ENCODE data around the gene SH3D21.

SH3D21 gene

DNA sequence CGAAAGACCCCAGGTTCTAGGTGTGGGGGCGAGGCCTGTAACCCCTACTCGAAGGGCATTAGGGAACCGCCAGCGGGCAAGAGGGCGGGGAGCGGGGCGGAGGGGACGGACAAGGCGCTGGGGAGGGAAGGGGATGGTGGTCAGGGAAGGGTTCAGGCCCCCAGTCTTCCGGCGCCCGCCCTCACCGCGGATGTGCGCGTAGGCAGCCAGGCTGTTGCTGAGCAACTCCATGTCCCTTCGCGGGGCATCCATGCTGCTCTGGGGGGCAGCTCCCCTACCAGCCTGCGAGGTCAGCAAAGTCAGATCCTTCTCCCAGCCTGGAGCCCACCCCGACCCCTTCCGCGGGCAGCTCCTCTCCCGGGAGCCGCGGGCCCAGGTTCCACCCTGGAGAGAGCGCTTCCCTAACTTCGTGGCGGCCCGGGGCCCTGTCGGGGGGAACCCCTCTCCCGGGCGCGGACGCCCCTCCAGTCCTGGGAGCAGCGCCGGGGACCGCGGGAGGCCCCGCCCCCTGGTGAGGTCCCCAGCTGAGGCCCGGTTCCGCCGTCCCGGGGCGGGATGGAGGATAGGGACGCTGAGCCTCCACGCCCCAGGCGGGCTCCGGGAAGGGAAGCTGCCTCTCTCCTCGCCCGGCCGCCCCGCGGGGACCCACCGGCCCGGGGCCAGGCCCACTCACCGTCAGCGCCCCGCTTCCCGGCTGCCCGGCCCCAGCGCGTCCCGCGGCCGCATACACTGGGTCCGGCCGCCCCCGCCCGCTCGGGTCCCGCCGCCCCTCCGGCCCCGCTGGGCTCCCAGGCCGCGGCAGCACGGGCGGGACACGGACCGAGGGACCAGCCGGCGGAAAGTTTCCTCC lies 16.8 kb downstream of the SH3D21 start:
- Histone ChIP-seq H3K4me3 (ENCODE audit: low read depth, low read length) (peak overlapping the region; percentile 55), H3K9ac (ENCODE audit: low read depth, low read length) (no peak overlapping the region), H3K4me1 (ENCODE audit: control insufficient read depth, insufficient read depth, low read length) (no peaks in the 10 kb centered on the region), H3K9me3 (ENCODE audit: control insufficient read depth, insufficient read depth, low read length) (no peaks in the 10 kb centered on the region), H3K36me3 (ENCODE audit: control insufficient read depth, insufficient read depth, low read length) (no peaks in the 10 kb centered on the region), H3K27me3 (ENCODE audit: control insufficient read depth, insufficient read depth, low read length) (peaks cover 49% of the 10 kb centered on the region)

DNA sequence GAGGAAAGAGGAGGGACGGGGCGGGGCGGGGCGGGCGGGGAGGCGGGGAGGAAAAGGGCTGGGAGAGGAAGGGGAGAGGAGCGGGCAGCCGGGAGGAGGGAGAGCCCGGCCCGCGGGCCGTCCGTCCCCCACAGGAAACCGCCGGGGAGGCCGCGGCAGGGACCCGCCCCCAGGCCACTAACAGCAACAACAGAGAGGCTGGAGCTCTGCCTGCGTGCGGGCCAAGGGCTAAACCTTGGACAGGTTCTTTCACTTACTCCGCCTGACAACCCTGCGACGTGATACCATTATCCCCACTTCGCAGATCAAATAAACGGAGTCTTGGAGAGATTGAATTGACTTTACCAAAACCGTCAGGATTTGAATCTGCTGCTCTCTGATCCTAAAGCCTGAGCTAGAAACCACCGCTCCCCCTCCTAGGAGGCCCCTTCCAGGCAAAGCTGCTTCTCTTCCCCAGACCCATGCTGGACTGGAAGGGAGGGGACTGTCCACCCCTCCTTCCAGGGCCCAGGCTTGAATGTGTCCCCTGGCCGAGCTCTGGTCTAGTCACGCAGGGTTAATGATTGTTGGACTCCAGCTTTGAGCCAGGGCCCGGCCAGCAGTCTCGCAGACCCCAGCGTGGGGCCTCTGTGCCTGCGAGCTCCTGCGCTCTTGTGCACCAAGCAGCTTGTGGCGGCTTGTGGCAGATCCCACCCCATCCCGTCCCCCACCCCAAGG lies 17.6 kb downstream of the SH3D21 start, which contains the start of gene EVA1B:
TSS of gene EVA1B (minus strand) at position 10 of the 717 bp plus-strand sequence. CDS start 608 bp downstream, outside the sequence.
- H3K4me3 ChIP-seq (ENCODE audit: low read depth, low read length), result peak within 1 kb of the TSS; percentile 70
- H3K9ac ChIP-seq (ENCODE audit: low read depth, low read length), result peak within 1 kb of the TSS; percentile 2
- no peaks in the 10 kb centered on the region for H3K4me1 ChIP-seq (ENCODE audit: control insufficient read depth, insufficient read depth, low read length)
- H3K27me3 ChIP-seq (ENCODE audit: control insufficient read depth, insufficient read depth, low read length), result peaks cover 49% of the 10 kb centered on the region
- H3K36me3 ChIP-seq (ENCODE audit: control insufficient read depth, insufficient read depth, low read length), result no peaks in the 10 kb centered on the region
- H3K9me3 ChIP-seq (ENCODE audit: control insufficient read depth, insufficient read depth, low read length), result no peaks in the 10 kb centered on the region

DNA sequence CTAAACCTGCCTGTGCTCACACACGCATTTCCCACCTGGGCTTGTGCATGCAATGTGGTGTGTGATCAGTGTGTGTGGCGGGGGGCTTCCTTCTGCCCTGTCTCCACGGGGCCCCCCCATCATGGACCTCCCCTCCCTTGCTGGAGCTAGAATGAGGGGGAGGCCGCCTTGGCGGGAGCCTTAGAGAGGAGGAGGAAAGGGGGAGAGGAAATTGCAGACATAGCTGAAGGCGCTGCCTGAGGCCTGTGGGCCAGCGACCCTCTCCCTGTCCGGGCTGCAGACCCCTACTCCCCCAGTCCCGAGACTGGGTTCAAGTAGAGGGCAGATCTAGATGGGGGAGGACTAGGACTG lies 18.2 kb downstream of the SH3D21 start:
- H3K36me3 ChIP-seq (ENCODE audit: control insufficient read depth, insufficient read depth, low read length), result no peaks in the 10 kb centered on the region
- peak overlapping the region; percentile 70 for H3K4me3 ChIP-seq (ENCODE audit: low read depth, low read length)
- H3K27me3 ChIP-seq (ENCODE audit: control insufficient read depth, insufficient read depth, low read length), result peaks cover 46% of the 10 kb centered on the region
- H3K9ac ChIP-seq (ENCODE audit: low read depth, low read length), result no peak overlapping the region
- no peaks in the 10 kb centered on the region for H3K4me1 ChIP-seq (ENCODE audit: control insufficient read depth, insufficient read depth, low read length)
- H3K9me3 ChIP-seq (ENCODE audit: control insufficient read depth, insufficient read depth, low read length), result no peaks in the 10 kb centered on the region

DNA sequence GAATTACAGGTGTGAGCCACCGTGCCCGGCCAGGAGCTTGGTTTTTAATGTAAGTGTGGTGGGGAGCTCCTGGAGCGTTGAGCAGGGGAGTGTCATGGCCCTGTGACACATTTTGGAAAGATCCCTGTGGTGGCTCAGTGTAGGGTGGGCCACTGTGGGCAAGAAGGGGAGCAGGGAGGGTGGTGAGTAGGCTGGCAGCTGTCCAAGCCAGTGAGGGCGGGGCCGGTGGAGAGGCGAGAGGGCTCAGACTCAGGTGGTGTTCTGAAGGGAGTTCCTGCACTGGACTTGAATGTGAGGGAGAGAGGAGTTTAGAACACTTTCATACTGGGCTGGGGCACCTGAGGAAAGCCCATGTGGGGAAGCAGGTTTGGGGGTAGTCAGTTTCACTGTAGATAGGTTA lies 20.3 kb downstream of the SH3D21 start:
- no peak overlapping the region for H3K4me3 ChIP-seq (ENCODE audit: low read depth, low read length)
- H3K27me3 ChIP-seq (ENCODE audit: control insufficient read depth, insufficient read depth, low read length), result peaks cover 34% of the 10 kb centered on the region
- no peaks in the 10 kb centered on the region for H3K9me3 ChIP-seq (ENCODE audit: control insufficient read depth, insufficient read depth, low read length)
- no peak overlapping the region for H3K9ac ChIP-seq (ENCODE audit: low read depth, low read length)
- no peaks in the 10 kb centered on the region for H3K4me1 ChIP-seq (ENCODE audit: control insufficient read depth, insufficient read depth, low read length)
- H3K36me3 ChIP-seq (ENCODE audit: control insufficient read depth, insufficient read depth, low read length), result no peaks in the 10 kb centered on the region

DNA sequence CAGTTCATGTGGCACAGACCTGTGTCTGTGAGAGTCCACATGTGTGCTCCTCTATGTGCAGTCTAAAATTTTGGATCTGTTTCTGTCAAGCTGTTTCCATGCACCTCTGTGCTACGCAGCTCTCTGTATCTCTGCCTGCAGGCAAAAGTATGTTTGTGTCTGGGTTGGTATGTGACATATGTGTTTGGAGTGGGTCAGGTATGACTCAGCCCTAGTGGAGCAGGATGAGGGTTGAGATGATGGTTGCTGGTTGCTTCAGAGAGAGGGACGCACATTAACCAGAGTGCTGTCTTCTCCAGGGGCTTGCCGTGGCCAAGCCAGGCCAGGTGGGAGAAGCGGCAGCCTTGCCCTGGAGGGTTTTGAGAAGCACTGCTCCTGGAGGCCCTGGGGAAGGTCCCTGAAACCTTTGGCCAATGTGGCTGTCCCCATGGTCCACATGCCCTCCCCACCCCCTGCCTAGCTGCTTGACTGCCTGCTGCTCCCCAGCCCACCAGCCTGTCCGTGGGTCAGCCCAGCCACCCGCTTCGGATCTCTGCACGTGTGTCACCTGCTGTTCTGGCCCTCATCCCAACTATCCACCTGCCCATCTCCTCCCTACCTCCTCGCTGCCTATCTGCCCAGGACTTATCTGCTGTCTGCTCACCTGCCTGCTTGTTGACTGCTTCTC lies 21.4 kb downstream of the SH3D21 start:
- Histone ChIP-seq H3K9me3 (ENCODE audit: control insufficient read depth, insufficient read depth, low read length) (no peaks in the 10 kb centered on the region), H3K36me3 (ENCODE audit: control insufficient read depth, insufficient read depth, low read length) (no peaks in the 10 kb centered on the region), H3K4me3 (ENCODE audit: low read depth, low read length) (no peak overlapping the region), H3K27me3 (ENCODE audit: control insufficient read depth, insufficient read depth, low read length) (peaks cover 27% of the 10 kb centered on the region), H3K4me1 (ENCODE audit: control insufficient read depth, insufficient read depth, low read length) (no peaks in the 10 kb centered on the region), H3K9ac (ENCODE audit: low read depth, low read length) (no peak overlapping the region)

DNA sequence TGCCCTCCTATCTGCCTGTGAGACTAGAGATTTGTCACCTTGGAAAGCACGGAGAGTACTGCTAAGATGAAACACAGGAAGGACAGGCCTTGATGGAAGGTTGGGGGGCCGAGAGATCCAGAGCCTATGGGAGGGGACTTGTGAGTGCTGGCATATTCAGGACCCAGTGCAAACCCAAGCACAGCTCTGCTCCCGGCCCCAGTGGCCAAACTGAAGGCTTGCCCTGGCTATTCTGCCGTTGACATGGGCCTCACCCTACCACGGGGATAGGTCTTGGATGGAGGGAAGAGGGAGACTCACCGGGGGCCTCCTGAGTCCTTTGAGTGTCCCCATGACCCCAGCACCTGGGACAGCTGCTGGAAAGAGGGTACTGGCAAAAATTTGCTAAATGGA lies 21.9 kb downstream of the SH3D21 start:
- no peak overlapping the region for H3K4me3 ChIP-seq (ENCODE audit: low read depth, low read length)
- no peaks in the 10 kb centered on the region for H3K4me1 ChIP-seq (ENCODE audit: control insufficient read depth, insufficient read depth, low read length)
- no peaks in the 10 kb centered on the region for H3K9me3 ChIP-seq (ENCODE audit: control insufficient read depth, insufficient read depth, low read length)
- no peak overlapping the region for H3K9ac ChIP-seq (ENCODE audit: low read depth, low read length)
- no peaks in the 10 kb centered on the region for H3K36me3 ChIP-seq (ENCODE audit: control insufficient read depth, insufficient read depth, low read length)
- H3K27me3 ChIP-seq (ENCODE audit: control insufficient read depth, insufficient read depth, low read length), result peaks cover 27% of the 10 kb centered on the region

DNA sequence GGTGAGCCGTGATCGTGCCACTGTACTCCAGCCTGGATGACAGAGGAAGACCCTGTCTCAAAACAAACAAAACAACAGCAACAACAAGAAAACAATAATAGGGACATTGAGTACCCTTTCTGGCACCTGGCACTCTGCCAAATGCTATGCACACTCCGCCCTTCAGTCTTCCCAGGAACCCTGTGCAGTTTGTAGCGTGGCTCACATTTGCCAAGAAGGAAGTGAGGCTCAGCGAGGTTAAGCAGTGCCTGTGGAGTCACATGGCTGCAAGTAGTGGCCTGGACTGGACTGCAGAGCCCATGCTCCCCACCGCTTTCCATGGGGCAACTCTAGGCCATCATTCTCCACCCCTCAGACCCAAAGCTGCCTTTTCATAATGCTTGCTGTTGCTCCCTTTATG lies 22.5 kb downstream of the SH3D21 start:
- no peaks in the 10 kb centered on the region for H3K9me3 ChIP-seq (ENCODE audit: control insufficient read depth, insufficient read depth, low read length)
- H3K27me3 ChIP-seq (ENCODE audit: control insufficient read depth, insufficient read depth, low read length), result peaks cover 26% of the 10 kb centered on the region
- H3K4me1 ChIP-seq (ENCODE audit: control insufficient read depth, insufficient read depth, low read length), result no peaks in the 10 kb centered on the region
- H3K4me3 ChIP-seq (ENCODE audit: low read depth, low read length), result no peak overlapping the region
- no peak overlapping the region for H3K9ac ChIP-seq (ENCODE audit: low read depth, low read length)
- H3K36me3 ChIP-seq (ENCODE audit: control insufficient read depth, insufficient read depth, low read length), result no peaks in the 10 kb centered on the region

DNA sequence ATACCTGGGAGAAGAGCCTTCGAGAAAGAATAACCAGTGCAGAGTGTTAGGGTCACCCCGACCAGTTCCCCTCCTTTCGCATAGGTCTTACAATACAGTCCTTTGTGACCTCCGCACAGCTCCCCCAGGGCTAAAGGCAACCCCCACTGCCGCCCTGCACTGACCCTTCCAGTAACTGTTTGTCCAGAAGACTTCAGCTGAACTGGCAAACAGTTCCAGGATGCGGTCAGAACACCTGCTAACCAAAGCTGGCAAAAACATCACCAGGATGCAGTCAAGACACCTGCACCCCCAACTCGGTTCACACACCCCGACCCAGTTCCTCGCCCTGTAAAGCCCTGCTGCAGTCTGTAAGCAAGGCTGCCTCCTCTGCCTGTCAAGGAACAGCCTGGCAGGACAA lies 23.6 kb downstream of the SH3D21 start:
- Histone ChIP-seq H3K4me3 (ENCODE audit: low read depth, low read length) (no peak overlapping the region), H3K9me3 (ENCODE audit: control insufficient read depth, insufficient read depth, low read length) (no peaks in the 10 kb centered on the region), H3K27me3 (ENCODE audit: control insufficient read depth, insufficient read depth, low read length) (peaks cover 19% of the 10 kb centered on the region), H3K9ac (ENCODE audit: low read depth, low read length) (no peak overlapping the region), H3K36me3 (ENCODE audit: control insufficient read depth, insufficient read depth, low read length) (no peaks in the 10 kb centered on the region), H3K4me1 (ENCODE audit: control insufficient read depth, insufficient read depth, low read length) (no peaks in the 10 kb centered on the region)

DNA sequence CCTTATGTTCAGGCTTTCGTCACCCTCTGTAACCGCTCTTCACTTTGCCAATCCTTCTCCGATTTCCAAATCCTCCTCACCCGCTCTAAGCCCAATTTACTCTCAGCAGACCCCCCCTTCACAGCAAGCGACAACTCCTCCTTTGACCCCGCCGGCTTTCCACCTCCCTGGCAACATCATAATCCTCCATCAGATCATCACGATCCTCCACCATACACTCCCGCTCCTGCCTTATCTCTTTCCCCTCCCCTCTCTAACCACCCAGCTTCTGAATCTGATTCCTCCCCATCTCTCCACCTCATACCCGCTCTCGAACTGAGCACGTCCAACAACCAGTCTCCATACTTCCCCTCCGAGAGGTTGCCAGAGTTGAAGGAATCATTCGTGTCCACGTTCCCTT lies 24.8 kb downstream of the SH3D21 start:
- Histone ChIP-seq H3K27me3 (ENCODE audit: control insufficient read depth, insufficient read depth, low read length) (peaks cover 13% of the 10 kb centered on the region), H3K9ac (ENCODE audit: low read depth, low read length) (no peak overlapping the region), H3K9me3 (ENCODE audit: control insufficient read depth, insufficient read depth, low read length) (no peaks in the 10 kb centered on the region), H3K4me3 (ENCODE audit: low read depth, low read length) (no peak overlapping the region), H3K36me3 (ENCODE audit: control insufficient read depth, insufficient read depth, low read length) (no peaks in the 10 kb centered on the region), H3K4me1 (ENCODE audit: control insufficient read depth, insufficient read depth, low read length) (no peaks in the 10 kb centered on the region)

DNA sequence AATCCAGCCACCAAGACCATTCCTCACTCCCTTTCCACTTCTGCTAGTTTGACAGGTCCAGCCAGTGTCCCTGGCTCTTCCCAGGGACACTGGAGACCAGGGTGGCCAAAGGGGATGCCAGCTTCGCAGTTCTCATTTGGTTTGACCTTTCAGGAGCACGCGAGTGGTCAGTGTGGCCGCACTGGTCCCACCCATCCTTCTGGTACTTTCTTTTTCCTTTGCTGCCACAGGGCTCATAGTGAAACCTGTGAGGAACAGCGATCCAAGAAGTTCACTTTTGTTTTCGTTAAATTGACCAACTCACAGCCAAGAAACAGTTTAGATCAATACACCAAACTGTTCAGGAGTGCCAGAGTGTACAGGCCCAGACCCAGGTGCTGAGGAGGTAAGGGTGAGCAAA lies 31.7 kb downstream of the SH3D21 start:
- H3K4me3 ChIP-seq (ENCODE audit: low read depth, low read length), result no peak overlapping the region
- H3K9ac ChIP-seq (ENCODE audit: low read depth, low read length), result no peak overlapping the region
- H3K27me3 ChIP-seq (ENCODE audit: control insufficient read depth, insufficient read depth, low read length), result peaks cover 4% of the 10 kb centered on the region
- H3K36me3 ChIP-seq (ENCODE audit: control insufficient read depth, insufficient read depth, low read length), result peaks cover 8% of the 10 kb centered on the region
- H3K9me3 ChIP-seq (ENCODE audit: control insufficient read depth, insufficient read depth, low read length), result no peaks in the 10 kb centered on the region
- no peaks in the 10 kb centered on the region for H3K4me1 ChIP-seq (ENCODE audit: control insufficient read depth, insufficient read depth, low read length)

DNA sequence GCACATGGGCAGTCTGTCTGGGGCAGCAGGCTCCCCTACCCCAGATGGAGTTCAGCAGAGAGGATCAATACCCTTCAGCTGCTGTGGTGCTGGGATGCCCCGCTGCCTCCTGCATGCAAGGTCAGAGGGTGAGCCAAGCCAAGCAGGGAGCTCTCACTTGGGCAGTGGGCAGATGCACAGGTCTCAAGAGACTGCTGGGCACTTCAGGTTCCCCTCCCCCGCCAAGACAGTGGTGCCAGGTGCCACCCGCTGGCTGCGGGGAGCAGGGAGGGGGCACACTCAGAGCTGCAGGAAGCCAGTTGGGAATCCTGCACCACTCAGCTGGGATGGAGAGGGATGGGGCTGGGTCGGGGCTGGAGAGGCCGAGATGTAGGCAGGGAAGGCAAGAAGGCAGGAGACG lies 33.0 kb downstream of the SH3D21 start:
- H3K4me1 ChIP-seq (ENCODE audit: control insufficient read depth, insufficient read depth, low read length), result no peaks in the 10 kb centered on the region
- peaks cover 19% of the 10 kb centered on the region for H3K36me3 ChIP-seq (ENCODE audit: control insufficient read depth, insufficient read depth, low read length)
- peaks cover 4% of the 10 kb centered on the region for H3K27me3 ChIP-seq (ENCODE audit: control insufficient read depth, insufficient read depth, low read length)
- H3K9me3 ChIP-seq (ENCODE audit: control insufficient read depth, insufficient read depth, low read length), result no peaks in the 10 kb centered on the region
- no peak overlapping the region for H3K4me3 ChIP-seq (ENCODE audit: low read depth, low read length)
- H3K9ac ChIP-seq (ENCODE audit: low read depth, low read length), result no peak overlapping the region

Data from iPS-15b (cell line).